ENCODE results near the gene KIF22. TPM values are rescaled to one million over a fixed set of nuclear protein-coding genes. Genes with fewer than 3 reads are reported as not detected.

Gene KIF22
- total and polyA plus RNA-seq, 9 of the 15 experiments (the other 6 are each of a cell fraction or from before 2014, with no cell fraction given) = 8.7 to 232 (median 131) TPM

- in situ Hi-C loops (cut with MboI) = no loop called here
- H3K9ac ChIP-seq (ENCODE audit: insufficient read depth in 1 of 2, low read depth in 2 of 2, low read length in 2 of 2) = no peak overlapping the region
- H3K27me3 ChIP-seq (ENCODE audit: control insufficient read depth in 2 of 2, insufficient read depth in 2 of 2, low read length in 2 of 2) = no peaks in the 10 kb centered on the region
- H3K27ac ChIP-seq (ENCODE audit: extremely low read depth, low read depth, low read length) = no peak overlapping the region
- no peaks in the 10 kb centered on the region for H4K20me1 ChIP-seq (replicated peaks; ENCODE audit: control insufficient read depth, insufficient read depth, low read length)
- ChIA-PET POLR2A (interaction anchor here (0.6 kb wide), 2 partner anchors 74 to 568 kb away, joined by 3 read pairs; no protein-coding TSS in a partner anchor), CTCF (ENCODE audit: low intra/inter-chr PET ratio) (no interaction called here)
- WGBS (ENCODE audit: insufficient coverage, low coverage, missing lambda C conversion rate) = 36% methylated on average over 7 of the region's 7 CpGs
- DNase-seq (ENCODE audit: extremely low read depth in 1 of 4, low spot score in 3 of 4) (no peak), FAIRE-seq (no peak), ATAC-seq (no peak)
- TF ChIP-seq NFYB (IDR thresholded peaks at IDR 0.05; ENCODE audit: extremely low read depth, insufficient read length) (peak; percentile 9), ZFP1 (CRISPR knock-in tag; IDR thresholded peaks at IDR 0.05) (no peak)
- no peaks in the 10 kb centered on the region for H3K9me1 ChIP-seq (ENCODE audit: control insufficient read depth, insufficient read depth, low read length)
- intact Hi-C loops (cut with micrococcal nuclease) = no loop called here
- H3K4me3 ChIP-seq = no peak overlapping the region
- no peak overlapping the region for H2AFZ ChIP-seq (ENCODE audit: low read depth, low read length)
- H3K4me1 ChIP-seq (replicated peaks in 1 of 2; ENCODE audit: control insufficient read depth in 2 of 2, insufficient read depth in 2 of 2, low read length in 2 of 2) = peaks cover 4 to 9% of the 10 kb centered on the region in 2 experiments; a peak in 3 of 5 replicates
- no peaks in the 10 kb centered on the region for H3K9me3 ChIP-seq (replicated peaks; ENCODE audit: control insufficient read depth, insufficient read depth, low read depth, low read length)
- BruUV-seq (replicated peaks) = no TSS peak
- H3K36me3 ChIP-seq (ENCODE audit: control insufficient read depth, insufficient read depth, low read length) = no peaks in the 10 kb centered on the region
- H3K79me2 ChIP-seq (ENCODE audit: control insufficient read depth, insufficient read depth, low read length) = no peaks in the 10 kb centered on the region
- no peak overlapping the region for H3K4me2 ChIP-seq (ENCODE audit: insufficient read depth, low read length)
Measured at GRCh38 chr16:29852654-29853053, 62.1 kb downstream of the KIF22 start.

GRCh38 chr16:29854520-29855100 lies 64.1 kb downstream of the KIF22 start:
- Histone ChIP-seq H3K9me3 (replicated peaks; ENCODE audit: control insufficient read depth, insufficient read depth, low read depth, low read length) (no peaks in the 10 kb centered on the region), H3K27ac (ENCODE audit: extremely low read depth, low read depth, low read length) (no peak overlapping the region), H3K4me3 (no peak overlapping the region), H3K4me2 (ENCODE audit: insufficient read depth, low read length) (no peak overlapping the region), H4K20me1 (replicated peaks; ENCODE audit: control insufficient read depth, insufficient read depth, low read length) (no peaks in the 10 kb centered on the region), H3K36me3 (ENCODE audit: control insufficient read depth, insufficient read depth, low read length) (peaks cover 13% of the 10 kb centered on the region; the same call in 1 of the 3 replicates), H3K4me1 (replicated peaks in 1 of 2; ENCODE audit: control insufficient read depth in 2 of 2, insufficient read depth in 2 of 2, low read length in 2 of 2) (peaks cover 4% of the 10 kb centered on the region in 2 experiments; a peak in 2 of 5 replicates), H3K9me1 (ENCODE audit: control insufficient read depth, insufficient read depth, low read length) (no peaks in the 10 kb centered on the region), H3K9ac (ENCODE audit: insufficient read depth in 1 of 2, low read depth in 2 of 2, low read length in 2 of 2) (no peak overlapping the region), H3K27me3 (ENCODE audit: control insufficient read depth in 2 of 2, insufficient read depth in 2 of 2, low read length in 2 of 2) (no peaks in the 10 kb centered on the region), H2AFZ (ENCODE audit: low read depth, low read length) (no peak overlapping the region), H3K79me2 (ENCODE audit: control insufficient read depth, insufficient read depth, low read length) (no peaks in the 10 kb centered on the region)
- peak; percentile 25; the same call in 1 of the 3 replicates for ATAC-seq
- in situ Hi-C loops (cut with MboI) = no loop called here
- CTCF ChIA-PET (ENCODE audit: low intra/inter-chr PET ratio) = no interaction called here
- intact Hi-C loops (cut with micrococcal nuclease) = no loop called here
- no TSS peak for BruUV-seq (replicated peaks)
- 36% methylated on average over 5 of the region's 5 CpGs for WGBS (ENCODE audit: insufficient coverage, low coverage, missing lambda C conversion rate)
- FAIRE-seq = no peak
- no peak for DNase-seq (ENCODE audit: extremely low read depth in 1 of 4, low spot score in 3 of 4)
- POLR2A ChIA-PET = interaction anchor here (0.6 to 0.9 kb wide), 3 partner anchors 9 to 1096 kb away, joined by 3 to 6 read pairs (median 4); partner anchors contain the start of gene CDIPT
- no peak for TF ChIP-seq CSDE1 (IDR thresholded peaks at IDR 0.05)
- no peak for TF ChIP-seq ZNF41 (CRISPR knock-in tag; conservative IDR thresholded peaks at IDR 0.05)
- TF ChIP-seq FOXK1 (CRISPR knock-in tag; IDR thresholded peaks at IDR 0.05; ENCODE audit: borderline replicate concordance) = no peak
- TF ChIP-seq ZNF165 (CRISPR knock-in tag; IDR thresholded peaks at IDR 0.05; ENCODE audit: borderline replicate concordance) = no peak
- TF ChIP-seq SFPQ (IDR thresholded peaks at IDR 0.05; ENCODE audit: low read depth, low read length) = no peak
- TF ChIP-seq ZNF518B (CRISPR knock-in tag; IDR thresholded peaks at IDR 0.05) = no peak

All from K562 (cell line).